Fibroblast of skin of abdomen (primary cell): Measurements from ENCODE around the gene DEPDC7.
"Not testable (repeated sequence)": the region's sequence is repeated elsewhere in the genome, so short reads cannot be mapped to it uniquely, and the experiment has no call there.

ENCODE experiments used
- DNase-seq: peaks from one replicate; pipeline ENCODE4 v3.0.0-alpha.2; 2013

The DEPDC7 gene

DNA sequence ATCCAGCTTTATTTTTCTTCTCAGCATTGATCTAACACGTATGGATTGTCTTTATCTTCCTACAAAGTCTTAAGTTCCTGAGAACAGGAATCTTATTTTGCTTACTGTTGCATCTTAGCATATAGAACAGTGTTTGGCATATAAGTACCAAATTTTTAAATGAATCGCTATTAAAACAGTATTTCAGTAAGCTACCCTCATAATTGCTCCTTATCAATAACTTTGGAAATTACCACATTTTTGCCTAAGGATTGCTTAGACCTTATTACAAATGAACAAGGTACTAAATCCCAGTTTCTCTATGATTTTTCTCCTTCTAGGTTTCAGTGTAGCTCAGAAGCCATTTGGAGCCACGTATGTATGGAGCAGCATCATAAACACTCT is 9.7 kb downstream of the DEPDC7 start:
- no peak for DNase-seq

DNA sequence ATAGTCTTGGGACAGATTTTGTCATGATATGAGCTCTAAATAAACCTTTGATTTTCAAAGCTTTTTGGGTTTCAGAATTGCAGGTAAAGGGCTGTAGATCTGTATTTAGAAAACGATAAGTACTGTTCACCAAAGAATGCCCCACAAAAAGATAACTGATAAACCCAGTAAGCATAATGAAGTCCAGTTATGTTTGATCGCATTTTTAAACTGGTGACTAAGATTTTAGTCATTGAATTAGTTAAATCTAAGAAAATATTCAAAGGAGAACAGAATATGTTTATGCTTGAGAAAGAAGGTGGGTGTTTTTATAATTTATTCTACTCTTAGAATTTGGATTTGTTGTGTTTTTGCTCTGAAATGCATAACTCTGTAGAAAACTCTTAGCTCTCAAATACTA is 11.6 kb downstream of the DEPDC7 start:
- no peak for DNase-seq

DNA sequence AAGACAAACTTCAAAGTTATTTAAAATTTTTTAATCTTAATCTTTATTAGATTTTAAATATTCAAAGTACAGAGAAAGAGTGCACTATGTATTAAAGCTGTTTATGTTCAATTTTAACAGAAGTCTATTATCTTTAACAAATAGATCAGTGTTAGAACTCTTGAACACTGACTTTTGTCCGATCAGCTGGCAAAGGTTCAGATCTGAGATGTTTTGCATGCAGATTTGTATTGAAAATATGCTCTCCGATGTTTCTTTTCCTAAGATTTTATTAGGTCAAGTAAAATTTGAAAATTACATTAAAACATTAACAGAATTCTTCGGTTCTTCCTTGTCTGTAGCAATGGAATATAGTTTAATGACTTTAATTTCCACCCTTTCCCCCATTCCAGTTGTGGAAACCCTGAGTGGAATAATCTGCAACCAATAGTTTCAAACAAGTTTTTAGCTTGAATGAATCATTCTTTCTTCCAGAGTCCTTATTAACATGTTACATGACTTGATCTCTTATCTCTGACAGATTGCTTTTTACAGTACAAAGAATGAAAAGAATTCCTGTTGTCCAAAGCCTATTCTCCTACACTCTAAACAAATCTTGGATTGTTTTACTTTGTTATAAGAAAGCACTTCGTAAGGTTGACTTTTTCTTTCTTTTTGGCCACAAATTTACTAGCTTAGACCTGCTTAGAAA is 12.3 kb downstream of the DEPDC7 start:
- DNase-seq = peak; percentile 24

DNA sequence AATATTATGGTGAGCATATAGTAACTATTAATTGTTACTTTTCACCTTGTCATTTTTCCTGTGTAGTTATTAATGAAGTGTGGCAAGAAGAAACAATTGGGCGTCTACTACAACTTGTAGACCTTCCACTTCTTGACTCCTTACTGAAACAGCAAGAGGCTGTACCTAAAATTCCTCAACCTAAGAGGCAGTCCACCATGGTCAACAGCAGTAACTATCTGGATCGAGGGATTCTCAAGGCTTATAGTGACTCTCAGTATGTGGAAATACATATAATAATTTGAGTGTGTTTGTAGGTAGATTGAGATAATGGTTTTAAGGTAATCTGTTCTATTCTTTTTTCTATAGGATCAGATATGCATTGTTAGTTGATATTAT is 12.8 kb downstream of the DEPDC7 start:
- DNase-seq = no peak

DNA sequence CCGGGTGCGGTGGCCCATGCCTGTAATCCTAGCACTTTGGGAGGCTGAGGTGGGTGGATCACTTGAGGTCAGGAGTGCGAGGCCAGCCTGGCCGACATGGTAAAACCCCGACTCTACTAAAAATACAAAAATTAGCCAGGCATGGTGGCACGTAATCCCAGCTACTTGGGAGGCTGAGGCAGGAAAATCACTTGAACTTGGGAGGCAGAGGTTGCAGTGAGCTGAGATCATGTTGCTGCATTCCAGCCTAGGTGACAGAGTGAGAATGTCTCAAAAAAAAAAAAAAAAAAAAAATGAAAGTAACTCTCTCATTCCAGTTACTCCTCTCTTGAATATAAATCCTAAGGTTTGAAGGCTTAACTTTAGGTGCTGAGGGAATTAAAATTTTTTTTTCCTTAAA is 13.5 kb downstream of the DEPDC7 start:
- DNase-seq = not testable (repeated sequence)

DNA sequence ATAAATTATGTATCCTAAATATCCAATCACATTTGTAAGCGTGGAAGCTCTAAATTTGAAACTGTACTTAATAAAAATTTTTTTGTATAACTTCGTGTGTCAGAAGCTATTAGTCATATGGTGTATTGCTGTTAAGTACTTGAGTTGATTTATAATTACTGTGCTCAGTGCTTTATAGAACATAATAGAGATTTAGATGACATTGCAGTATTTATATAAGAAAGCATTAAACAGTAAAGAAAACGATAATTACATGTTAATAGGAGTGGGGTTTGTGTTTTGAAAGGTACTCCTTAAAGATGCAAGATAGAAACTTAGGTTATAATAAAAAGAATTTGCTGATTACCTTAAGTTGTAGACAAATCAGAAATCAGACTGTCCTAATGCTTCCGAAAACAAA is 17.8 kb downstream of the DEPDC7 start:
- no peak for DNase-seq

DNA sequence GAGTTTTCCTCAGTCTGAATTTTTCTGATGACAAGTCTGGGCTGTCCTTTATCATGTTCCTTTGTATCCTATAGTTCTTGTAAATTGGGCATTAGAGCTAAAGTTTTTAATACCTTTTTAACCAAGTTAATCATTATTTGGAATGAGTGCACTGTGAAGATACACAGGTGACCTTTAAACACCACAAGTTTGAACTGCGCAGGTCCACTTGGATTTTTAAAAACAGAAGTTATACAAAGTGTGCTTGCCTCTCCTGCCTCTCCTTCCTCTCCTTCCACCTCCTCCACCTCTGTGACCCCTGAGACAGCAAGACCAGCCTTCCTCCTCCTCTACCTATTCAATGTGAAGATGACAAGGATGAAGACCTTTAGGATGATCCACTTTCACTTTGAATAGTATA is 19.3 kb downstream of the DEPDC7 start:
- DNase-seq = no peak

DNA sequence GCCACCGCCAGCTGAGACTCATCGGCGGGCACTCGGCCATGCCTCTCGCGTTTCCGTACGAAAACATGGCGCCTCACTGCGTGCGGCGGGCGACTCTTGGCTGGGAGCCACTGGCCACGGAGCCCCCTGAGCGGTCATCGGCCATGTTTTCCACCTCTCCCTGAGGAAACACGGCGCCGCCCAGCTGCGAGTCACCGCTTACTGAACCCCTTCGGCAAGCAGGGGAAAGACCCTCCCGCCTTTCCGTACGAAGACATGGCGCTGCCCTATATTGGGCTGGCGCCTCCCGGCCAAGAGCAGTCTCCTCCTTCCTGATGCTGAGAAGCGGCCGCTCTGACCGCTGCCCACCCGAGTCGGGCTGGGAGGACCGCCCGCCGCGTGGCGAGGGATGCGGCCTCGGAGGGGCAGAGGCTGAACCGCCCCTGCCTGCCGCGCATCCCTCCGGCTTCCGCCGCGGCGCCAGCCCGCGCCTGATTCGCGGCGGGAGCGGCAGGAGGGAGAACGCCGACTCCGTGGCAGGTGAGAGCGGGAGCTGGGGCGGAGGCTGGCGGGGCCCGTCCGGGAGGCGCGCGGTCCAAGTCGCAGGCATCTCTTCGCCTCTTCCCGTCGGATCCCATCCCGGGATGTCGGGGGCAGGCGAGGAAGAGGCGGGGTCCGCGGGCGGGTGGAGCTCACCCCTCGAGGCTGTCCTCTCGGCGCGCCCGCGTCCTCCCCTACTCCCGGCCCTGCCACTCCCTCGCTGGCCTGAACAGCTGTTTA is 23.8 kb downstream of the DEPDC7 start, which contains the start of gene TCP11L1:
TSS of gene TCP11L1 (plus strand) at position 299 of the 759 bp plus-strand sequence. CDS start 4,202 bp downstream, outside the sequence.
- peak; percentile 96 for DNase-seq

DNA sequence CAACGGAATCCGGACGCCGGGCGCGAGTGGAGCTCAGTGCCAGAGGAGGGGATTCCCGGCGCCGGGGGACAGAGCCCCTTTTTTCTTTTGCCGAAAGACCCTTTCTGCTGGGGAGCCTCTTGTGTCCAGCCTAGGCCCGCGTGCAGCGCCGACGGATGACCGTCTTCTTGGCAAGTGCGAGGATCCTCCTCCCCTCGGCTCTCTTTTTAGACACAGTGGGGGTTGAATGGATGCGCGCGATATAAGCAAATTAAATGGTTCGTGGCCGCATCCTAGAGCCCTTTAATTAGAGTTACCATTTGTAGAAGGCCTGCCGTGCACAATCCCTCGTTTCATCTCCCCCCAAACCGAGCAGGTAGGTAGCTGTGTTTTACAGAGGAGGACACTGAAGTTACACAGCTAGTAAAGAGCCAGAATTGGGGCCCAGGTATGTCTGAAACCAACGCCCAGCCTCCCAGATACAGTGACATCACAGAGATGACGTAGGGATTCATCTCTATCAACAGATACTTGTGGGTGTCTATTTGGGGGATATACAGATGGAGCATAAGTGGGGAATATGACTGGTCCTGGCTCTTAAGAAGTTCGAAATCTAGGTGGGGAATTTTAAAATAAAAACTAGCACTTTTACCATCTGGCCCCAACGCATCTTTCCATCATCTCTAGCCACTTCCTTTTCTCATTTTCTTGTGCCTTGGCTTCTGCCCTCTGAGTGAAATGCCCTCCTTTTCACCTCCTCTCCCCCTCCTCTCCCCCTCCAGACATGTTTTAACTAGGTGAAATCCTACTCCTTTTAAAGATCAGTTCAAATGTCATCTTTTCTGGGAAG is 24.6 kb downstream of the DEPDC7 start:
- no peak for DNase-seq

DNA sequence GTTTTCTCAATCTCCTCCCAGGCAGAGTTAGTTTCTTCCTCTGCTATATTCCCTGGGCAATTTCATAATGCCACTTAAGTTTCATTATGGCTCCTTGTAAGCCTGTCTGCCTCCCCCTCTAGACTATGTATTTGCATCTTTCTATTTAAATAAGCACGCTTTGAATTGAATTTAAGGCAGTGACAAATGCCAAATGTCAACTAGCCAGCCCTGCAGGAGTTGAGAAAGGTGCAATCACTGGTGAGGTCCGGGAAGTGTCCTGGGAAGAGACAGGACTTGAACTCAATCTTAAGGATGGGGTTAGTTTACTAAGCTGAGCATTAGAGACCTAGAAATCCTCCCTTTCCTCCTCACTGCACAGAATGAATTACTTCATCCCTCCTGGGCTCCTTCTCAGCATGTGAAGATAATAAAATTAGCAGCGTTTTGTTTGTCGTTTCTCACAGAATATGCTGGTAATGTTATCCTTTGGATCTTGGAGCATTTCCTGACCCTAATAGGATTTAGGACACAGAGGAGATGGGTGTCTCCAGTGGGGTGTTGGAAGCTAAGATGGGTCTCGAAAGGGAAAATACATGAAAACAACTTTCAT is 25.3 kb downstream of the DEPDC7 start:
- DNase-seq = no peak

DNA sequence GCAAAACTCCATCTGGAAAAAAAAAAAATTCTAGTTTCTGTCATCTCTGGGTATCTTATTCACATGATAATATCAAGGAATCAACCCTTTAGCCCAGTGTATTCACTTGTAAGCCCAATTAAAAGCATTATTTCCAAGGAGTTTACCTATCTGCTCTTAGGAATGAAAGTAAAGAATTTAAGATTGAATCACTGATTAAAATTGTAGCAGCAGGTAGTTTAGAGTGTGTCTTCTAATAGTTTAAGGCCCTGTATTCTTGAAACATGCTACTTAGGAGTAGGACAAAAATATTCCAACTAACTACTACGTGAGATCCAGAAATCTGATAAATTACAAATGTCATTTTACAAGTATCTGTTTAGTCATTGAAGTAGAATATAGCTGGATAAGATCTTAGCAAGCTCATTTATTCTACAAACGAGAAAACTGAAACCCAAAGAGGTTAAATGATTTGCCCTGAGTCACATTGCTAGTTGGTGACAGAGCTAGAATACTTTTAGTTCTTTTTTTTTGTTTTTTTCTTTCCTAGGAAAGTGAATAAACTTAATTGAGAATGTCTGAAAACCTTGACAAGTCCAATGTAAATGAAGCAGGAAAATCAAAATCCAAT is 27.6 kb downstream of the DEPDC7 start:
- DNase-seq = no peak

DNA sequence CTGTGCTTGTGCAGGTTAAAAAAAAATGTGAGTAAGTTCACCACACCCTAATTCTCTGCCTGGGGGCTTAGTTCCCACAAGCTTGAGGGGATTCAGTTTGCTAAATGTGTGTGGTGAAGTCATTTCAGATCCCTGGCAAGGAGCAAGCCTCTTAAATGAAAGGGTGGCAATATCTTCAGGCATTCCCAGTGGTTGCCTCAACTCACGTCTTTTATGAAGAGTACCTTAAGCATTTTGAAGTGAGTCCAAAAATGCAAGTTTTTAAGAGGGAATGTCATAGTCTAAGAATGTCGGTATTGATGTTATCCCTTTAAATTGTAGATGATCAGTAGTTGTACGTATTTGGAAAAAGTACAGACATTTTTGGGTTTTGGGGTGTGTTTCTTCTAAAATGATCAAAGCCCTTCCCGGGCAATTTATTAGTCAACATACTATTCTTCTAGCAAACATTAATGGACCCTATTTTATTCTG is 28.6 kb downstream of the DEPDC7 start:
- DNase-seq = peak; percentile 39

DNA sequence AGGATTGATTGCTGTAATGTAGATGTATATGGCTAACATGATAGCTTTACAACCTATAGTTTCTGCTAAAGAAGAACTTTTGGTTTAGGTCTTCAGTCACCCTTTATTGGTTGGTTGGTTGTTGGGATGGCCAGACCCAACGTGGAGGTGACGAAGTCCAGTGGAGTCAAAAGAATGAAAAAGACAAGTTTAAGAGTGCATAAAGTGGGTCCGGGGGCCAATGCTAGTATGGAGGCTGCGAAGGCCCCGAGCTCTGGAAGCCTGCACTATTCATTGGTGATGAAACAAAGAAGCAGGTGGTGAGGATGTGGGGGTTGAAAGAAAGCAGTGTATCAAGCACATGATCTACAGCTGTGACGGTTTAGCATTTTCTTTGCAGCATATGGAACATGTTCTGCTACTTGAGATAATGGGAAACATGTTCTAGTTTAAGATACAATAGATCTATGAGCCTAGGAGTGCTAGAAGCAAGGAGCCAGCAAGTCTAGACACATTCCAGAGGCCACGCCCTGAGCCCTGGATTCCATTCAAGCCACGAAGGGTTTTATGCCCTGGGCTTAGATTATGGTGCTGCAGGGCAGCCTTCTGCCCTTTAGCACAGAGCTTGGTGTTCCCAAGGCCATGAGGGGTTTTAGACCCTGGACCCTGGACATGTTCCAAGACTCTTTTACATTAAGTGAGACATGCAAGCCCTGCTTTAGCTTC is 30.0 kb downstream of the DEPDC7 start:
- peak; percentile 57 for DNase-seq

DNA sequence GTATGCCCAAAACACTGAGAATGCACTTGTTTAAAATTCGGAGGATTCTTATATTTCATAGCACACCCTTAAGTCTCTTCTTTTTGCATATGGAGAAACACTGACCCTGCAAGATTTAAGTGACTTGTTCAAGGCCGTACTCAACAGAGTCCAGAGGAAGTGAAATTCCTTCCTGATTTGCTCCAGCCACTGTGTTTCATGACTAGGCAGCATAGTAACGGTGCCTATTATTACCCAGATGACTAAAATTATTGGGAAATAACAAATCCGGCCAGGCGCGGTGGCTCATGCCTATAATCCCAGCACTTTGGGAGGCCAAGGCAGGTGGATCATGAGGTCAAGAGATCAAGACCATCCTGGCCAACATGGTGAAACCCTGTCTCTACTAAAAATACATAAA is 33.0 kb downstream of the DEPDC7 start:
- not testable (repeated sequence) for DNase-seq

DNA sequence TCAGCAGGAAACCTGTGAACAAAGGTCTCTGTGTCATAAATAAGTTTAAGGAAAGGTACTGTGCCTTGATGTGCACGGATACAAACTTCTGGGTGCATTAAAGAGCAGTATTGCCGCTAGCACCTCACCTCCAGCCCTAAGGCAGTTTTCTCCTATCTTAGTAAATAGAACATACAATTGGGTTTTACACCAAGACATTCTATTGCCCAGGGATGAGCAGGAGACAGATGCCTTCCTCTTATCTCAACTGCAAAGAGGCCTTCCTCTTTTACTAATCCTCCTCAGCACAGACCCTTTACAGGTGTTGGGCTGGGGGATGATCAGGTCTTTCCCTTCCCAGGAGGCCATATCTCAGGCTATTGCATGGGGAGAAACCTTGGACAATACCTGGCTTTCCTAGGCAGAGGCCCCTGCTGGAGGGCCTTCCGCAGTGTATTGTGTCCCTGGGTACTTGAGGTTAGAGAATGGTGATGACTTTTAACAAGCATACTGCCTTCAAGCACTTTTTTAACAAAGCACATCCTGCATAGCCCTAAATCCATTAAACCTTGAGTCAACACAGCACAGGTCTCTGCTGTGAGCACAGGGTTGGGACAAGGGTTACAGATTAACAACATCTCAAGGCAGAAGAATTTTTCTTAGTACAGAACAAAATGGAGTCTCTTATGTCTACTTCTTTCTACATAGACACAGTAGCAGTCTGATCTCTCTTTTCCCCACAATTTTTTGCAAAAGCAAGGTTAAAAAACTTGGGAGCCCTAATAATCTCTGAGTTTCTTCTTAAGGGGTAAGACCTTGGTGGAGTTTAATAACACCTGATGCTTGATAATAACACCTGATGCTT is 34.1 kb downstream of the DEPDC7 start:
- not testable (repeated sequence) for DNase-seq

DNA sequence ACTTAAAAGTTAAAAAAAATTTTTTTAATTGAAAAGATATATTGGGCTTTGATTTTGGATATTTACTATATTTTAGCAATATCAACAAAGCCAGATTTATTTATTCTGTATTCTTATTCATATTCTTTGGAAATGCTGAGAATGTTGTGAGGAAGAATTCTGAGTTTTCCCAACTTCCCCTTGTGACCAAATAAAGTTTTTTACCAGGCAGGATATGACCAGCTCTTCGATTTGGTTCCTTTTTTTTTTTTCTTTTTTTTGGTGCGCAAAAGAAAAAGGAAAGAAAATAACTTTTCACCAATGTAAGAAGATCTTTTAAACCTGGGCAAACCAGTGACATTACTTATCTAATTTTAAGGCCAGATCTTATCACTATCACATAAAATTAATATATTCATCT is 36.6 kb downstream of the DEPDC7 start:
- DNase-seq = no peak

DNA sequence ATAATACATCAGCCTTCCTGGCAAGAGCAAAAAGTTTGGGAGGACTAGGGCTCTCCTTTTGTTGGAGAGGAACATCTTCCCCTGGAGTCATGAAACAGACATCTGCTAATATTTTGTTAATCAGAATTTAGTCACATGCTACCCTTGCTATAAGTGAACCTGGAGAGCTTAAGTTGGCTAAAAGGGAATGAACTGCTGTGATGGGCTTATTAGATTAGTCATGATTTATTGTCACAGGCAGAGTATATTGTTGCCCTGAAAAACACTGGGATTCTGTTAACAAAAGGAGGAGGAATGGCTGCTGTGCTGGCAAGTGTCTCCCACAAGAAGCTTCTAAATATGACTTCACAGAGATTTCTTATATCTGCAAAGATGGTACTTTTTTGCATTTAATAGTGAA is 39.7 kb downstream of the DEPDC7 start:
- no peak for DNase-seq

DNA sequence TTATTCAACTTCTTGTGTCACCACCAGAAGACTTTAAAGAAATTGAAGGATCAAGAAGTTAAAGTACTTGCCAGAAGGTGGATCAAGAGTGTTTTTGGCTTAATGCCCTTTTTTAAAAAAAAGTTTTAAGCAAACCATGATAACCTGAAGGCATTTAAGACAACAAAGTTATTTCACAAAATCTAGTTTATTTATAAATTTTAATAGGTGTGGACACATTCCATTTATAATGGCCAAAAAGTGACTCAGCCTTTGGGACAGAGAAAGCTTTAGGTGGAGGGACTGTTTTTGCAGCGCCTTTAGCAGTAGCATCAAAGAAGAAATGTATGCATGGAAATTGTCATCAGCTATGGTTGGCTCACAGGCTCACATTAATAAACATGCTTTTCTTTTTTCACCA is 41.6 kb downstream of the DEPDC7 start:
- no peak for DNase-seq

DNA sequence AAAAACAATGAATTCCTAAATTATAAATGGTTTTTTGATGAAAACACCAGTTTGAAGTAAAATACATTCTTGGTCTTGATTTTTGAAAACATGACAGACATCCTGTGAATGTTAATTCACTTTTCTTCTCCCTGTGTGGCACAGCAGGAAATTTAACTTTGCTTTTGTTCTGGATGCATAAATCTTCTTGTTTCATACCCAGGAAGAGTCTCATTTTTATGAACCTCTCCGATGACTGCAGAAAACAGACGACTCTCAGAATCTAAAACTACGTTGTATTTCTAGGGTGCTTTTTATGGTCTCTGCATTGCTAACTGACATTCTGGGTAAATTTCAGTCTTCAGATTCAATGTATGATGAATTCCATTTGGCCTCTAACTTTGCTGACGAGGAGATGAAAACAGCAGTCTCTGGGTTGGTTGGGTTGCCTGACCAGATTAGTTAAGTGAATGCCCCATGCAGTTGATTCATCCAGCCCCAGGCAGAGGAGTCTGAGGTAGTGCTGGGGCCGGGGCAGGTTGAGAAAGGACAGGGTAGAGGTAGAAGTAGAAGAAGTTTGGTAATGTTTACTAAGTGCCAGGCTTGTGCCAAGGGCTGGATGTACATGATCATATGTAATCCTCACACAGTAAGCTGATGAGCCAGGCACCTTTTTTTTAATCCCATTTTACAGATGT is 43.8 kb downstream of the DEPDC7 start:
- no peak for DNase-seq

DNA sequence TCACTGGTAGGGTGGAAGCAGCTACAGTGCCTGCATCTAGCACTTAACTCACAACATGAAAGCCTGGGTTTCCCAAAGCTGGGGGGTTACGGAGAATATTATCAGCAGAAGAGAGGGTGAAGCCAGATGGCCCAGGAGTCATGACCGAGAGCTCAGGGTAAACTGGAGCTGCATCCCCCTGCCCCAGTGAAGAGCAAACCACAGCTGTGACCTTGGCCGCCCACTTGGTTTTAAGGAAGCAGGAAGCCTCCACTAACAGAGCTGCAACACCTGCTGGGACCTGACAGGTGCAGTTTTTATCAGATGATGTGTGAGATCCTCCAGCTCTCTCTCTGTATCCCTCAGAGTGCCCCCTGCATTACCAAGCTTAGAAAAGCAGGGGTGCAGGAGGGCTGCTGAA is 44.6 kb downstream of the DEPDC7 start:
- DNase-seq = no peak
